ENCODE data around the gene DCBLD1. TPM values are rescaled to one million over a fixed set of nuclear protein-coding genes. Genes with fewer than 3 reads are reported as not detected.
A peak's percentile ranks its signal among the peaks of the same experiment; 100 is the strongest.

The DCBLD1 gene
- total RNA-seq, 1 donor from 2014 or later = 14.2 TPM

DNA sequence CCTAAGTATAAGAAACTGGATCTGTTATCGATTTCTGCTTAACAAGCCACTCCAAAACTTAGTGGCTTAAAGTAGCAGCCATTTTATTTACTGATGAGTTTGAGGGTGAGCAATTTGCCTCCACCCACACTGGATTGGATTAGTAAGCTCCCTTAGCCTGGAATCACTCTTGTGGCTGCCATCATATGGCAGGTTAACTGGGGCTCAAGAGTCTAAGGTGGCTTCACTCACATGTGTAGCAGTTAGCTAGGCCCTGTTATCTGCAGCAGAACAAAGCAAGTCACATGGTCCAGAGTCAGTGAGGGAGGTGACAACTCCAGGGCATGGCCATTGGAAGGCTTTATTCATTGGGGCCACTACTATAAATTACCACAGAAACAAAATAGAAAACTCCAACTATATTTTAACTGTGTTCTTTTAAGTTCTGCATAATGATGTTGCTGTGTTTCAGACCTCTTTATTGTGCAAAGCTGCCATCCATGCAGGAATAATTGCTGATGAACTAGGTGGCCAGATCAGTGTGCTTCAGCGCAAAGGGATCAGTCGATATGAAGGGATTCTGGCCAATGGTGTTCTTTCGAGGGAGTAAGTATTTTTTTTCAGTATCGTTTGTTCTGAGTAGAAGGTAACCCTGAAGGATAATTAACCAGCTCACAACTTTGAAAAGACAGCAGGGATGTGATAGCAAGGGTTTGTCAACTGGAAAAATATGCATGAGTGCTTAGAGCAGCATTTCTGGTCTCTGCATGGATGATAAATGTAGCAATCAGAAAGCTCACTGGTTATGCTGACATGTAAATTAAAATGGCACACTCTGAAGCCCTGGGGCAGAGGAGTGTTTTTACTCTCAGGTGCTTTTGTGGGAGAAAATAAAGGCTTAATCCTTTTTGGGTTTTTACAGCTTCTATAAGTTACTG is 49.6 kb downstream of the DCBLD1 start:
- Histone ChIP-seq H3K27me3 (no peaks in the 10 kb centered on the region), H3K4me3 (no peak overlapping the region), H3K27ac (peak overlapping the region; percentile 60), H3K9me3 (no peaks in the 10 kb centered on the region), H3K4me1 (peaks cover 7% of the 10 kb centered on the region), H3K36me3 (no peaks in the 10 kb centered on the region)
- DNase-seq (ENCODE audit: extremely low spot score in 2 of 2) = no peak
- intact Hi-C loops (cut with DNase I) = no loop called here
- TF ChIP-seq, protein P1, sequence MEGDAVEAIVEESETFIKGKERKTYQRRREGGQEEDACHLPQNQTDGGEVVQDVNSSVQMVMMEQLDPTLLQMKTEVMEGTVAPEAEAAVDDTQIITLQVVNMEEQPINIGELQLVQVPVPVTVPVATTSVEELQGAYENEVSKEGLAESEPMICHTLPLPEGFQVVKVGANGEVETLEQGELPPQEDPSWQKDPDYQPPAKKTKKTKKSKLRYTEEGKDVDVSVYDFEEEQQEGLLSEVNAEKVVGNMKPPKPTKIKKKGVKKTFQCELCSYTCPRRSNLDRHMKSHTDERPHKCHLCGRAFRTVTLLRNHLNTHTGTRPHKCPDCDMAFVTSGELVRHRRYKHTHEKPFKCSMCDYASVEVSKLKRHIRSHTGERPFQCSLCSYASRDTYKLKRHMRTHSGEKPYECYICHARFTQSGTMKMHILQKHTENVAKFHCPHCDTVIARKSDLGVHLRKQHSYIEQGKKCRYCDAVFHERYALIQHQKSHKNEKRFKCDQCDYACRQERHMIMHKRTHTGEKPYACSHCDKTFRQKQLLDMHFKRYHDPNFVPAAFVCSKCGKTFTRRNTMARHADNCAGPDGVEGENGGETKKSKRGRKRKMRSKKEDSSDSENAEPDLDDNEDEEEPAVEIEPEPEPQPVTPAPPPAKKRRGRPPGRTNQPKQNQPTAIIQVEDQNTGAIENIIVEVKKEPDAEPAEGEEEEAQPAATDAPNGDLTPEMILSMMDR (IDR thresholded peaks at IDR 0.05) = no peak
- TF ChIP-seq POLR2A (IDR thresholded peaks at IDR 0.05) = no peak
- TF ChIP-seq POLR2AphosphoS5 (IDR thresholded peaks at IDR 0.05; ENCODE audit: insufficient read depth in 1 of 2, low read depth in 1 of 2) = no peak

DNA sequence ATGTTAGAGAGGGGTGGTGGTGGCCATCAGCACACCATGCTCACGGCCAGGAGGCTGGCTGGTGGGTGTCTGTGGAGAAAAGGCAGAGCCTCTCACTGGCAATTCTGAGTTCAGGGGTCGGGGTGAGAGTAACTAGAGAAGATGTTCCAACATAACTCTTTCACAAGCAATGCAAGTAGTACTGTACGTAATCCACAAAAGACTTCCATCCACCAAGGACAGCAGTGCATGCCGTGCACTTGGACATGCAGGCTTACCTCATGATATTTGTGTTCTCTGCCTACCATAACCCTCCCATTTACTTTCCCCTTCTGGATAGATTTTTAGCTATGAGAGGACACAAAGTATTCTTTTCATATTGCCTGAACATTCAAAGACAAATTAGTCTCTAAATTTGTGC is 51.3 kb downstream of the DCBLD1 start:
- no peaks in the 10 kb centered on the region for H3K9me3 ChIP-seq

DNA sequence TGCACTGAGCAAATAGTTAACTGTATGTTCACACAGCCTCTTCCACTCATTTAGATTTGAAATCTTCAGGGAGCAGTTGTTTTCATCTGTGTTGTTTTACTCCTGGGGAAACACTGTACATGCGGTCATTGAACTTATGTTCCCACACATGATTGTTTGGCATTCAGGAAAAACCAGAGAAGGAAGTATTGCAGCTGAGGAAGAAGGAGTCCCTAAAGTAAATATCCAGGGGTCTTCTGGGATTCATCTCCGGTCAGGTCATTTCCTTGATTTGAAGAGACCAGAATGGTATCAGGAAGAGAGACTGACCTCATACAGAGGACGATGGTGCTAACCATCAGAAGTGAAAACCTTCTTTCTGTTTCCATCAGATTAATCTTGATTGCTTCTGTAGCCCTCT is 52.5 kb downstream of the DCBLD1 start:
- no peak for DNase-seq (ENCODE audit: extremely low spot score in 2 of 2)
- Histone ChIP-seq H3K36me3 (no peaks in the 10 kb centered on the region), H3K27me3 (no peaks in the 10 kb centered on the region), H3K4me1 (peaks cover 6% of the 10 kb centered on the region), H3K27ac (no peak overlapping the region), H3K4me3 (no peak overlapping the region), H3K9me3 (no peaks in the 10 kb centered on the region)
- intact Hi-C loops (cut with DNase I) = no loop called here
- no peak for TF ChIP-seq POLR2AphosphoS5 (IDR thresholded peaks at IDR 0.05; ENCODE audit: insufficient read depth in 1 of 2, low read depth in 1 of 2)
- TF ChIP-seq, protein P1 (IDR thresholded peaks at IDR 0.05) = no peak
- TF ChIP-seq POLR2A (IDR thresholded peaks at IDR 0.05) = no peak

More for the DNA sequence above, 51.3 kb downstream of the DCBLD1 start:
- no peaks in the 10 kb centered on the region for H3K27me3 ChIP-seq
- intact Hi-C loops (cut with DNase I) = no loop called here
- TF ChIP-seq POLR2A (IDR thresholded peaks at IDR 0.05) = no peak
- no peak for TF ChIP-seq POLR2AphosphoS5 (IDR thresholded peaks at IDR 0.05; ENCODE audit: insufficient read depth in 1 of 2, low read depth in 1 of 2)
- TF ChIP-seq, protein P1 (IDR thresholded peaks at IDR 0.05) = no peak
- no peak overlapping the region for H3K4me3 ChIP-seq
- DNase-seq (ENCODE audit: extremely low spot score in 2 of 2) = no peak
- H3K27ac ChIP-seq = no peak overlapping the region
- peaks cover 7% of the 10 kb centered on the region for H3K4me1 ChIP-seq
- H3K36me3 ChIP-seq = no peaks in the 10 kb centered on the region

DNA sequence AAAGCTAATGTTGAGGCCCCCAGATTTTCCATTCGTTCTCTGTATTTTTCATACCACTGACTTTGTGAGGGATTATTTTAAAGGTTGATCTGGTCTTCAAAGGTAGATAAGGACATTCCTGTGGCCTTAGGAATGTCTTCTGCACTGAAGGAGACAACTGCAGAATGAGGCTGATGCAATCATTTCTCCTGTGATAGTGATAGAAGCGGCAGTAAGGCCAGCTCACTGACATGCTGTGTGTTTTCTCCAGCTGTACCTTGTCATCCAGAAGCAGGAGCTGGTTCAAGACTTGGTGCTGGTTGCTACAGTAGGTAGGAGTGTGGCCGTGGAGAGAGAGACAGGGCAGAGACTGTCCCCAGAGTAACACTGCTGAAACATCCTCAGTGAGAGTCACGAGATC is 53.8 kb downstream of the DCBLD1 start:
- Histone ChIP-seq H3K27ac (no peak overlapping the region), H3K9me3 (no peaks in the 10 kb centered on the region), H3K27me3 (no peaks in the 10 kb centered on the region), H3K4me1 (no peaks in the 10 kb centered on the region), H3K4me3 (no peak overlapping the region), H3K36me3 (no peaks in the 10 kb centered on the region)
- no peak for TF ChIP-seq POLR2AphosphoS5 (IDR thresholded peaks at IDR 0.05; ENCODE audit: insufficient read depth in 1 of 2, low read depth in 1 of 2)
- TF ChIP-seq, protein P1 (IDR thresholded peaks at IDR 0.05) = no peak
- no peak for TF ChIP-seq POLR2A (IDR thresholded peaks at IDR 0.05)
- intact Hi-C loops (cut with DNase I) = loop anchor here (1.0 kb wide), 1 partner anchor 19 kb away; no protein-coding TSS in a partner anchor
- DNase-seq (ENCODE audit: extremely low spot score in 2 of 2) = no peak

DNA sequence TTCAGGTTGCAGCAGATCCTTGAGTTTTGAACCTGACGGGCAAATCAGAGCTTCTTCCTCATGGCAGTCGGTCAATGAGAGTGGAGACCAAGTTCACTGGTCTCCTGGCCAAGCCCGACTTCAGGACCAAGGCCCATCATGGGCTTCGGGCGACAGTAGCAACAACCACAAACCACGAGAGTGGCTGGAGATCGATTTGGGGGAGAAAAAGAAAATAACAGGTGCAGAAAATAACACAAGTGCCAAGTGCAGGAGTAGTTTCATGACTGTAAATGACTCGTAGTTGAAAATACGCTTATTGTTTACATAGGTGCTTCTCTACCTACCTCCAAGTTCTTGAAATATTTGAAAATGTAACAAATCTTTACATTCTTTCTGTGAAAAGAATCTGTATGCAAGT is 56.1 kb downstream of the DCBLD1 start:
- intact Hi-C loops (cut with DNase I) = no loop called here
- TF ChIP-seq, protein P1 (IDR thresholded peaks at IDR 0.05) = no peak
- TF ChIP-seq POLR2AphosphoS5 (IDR thresholded peaks at IDR 0.05; ENCODE audit: insufficient read depth in 1 of 2, low read depth in 1 of 2) = no peak
- no peak for TF ChIP-seq POLR2A (IDR thresholded peaks at IDR 0.05)
- Histone ChIP-seq H3K27ac (no peak overlapping the region), H3K27me3 (no peaks in the 10 kb centered on the region), H3K4me3 (no peak overlapping the region), H3K36me3 (peaks cover 0 to 6% of the 10 kb centered on the region in 2 donors), H3K4me1 (no peaks in the 10 kb centered on the region), H3K9me3 (no peaks in the 10 kb centered on the region)
- no peak for DNase-seq (ENCODE audit: extremely low spot score in 2 of 2)
